HG02938 (cell line): Measurements from ENCODE around the gene SOHLH1.

Experiments used
- ATAC-seq: cut with Tn5 transposase; IDR thresholded peaks from one replicate; pipeline ENCODE4 v1.9.1; 2021; ENCODE audit warnings: mild to moderate bottlenecking, moderate library complexity; ENCODE audit not compliant: unreplicated experiment

SOHLH1 gene

GRCh38 chr9:135662758-135663450 lies 36.4 kb downstream of the SOHLH1 start, which contains the start of gene LCN9:
Gene LCN9 (plus strand): TSS chr9:135663309. CDS start chr9:135663322, 13 bp downstream.
- no peak for ATAC-seq

GRCh38 chr9:135661816-135662560 lies 37.3 kb downstream of the SOHLH1 start:
- ATAC-seq: no peak

- no peak for ATAC-seq
These were observed 38.9 kb downstream of the SOHLH1 start for GRCh38 chr9:135660407-135660806.

- no peak for ATAC-seq
These were observed 40.0 kb downstream of the SOHLH1 start for GRCh38 chr9:135659252-135659651.

- ATAC-seq: no peak
These were observed 41.9 kb downstream of the SOHLH1 start for GRCh38 chr9:135657416-135657815.

- no peak for ATAC-seq
These were observed 44.0 kb downstream of the SOHLH1 start for GRCh38 chr9:135655317-135655716.

GRCh38 chr9:135650408-135650807 lies 48.9 kb downstream of the SOHLH1 start:
- no peak for ATAC-seq

GRCh38 chr9:135649508-135649907 lies 49.8 kb downstream of the SOHLH1 start:
- no peak for ATAC-seq

- no peak for ATAC-seq
These were observed 50.5 kb downstream of the SOHLH1 start for GRCh38 chr9:135648494-135649410.

GRCh38 chr9:135647884-135648283 lies 51.4 kb downstream of the SOHLH1 start:
- no peak for ATAC-seq

- ATAC-seq: no peak
These were observed 54.6 kb downstream of the SOHLH1 start for GRCh38 chr9:135644631-135645218.
